ENCODE results near the gene C20orf204.

C20orf204 gene

GRCh38 chr20:64070244-64070993 lies 34.4 kb downstream of the C20orf204 start:
- no peak for DNase-seq

GRCh38 chr20:64071341-64072332 lies 35.7 kb downstream of the C20orf204 start:
- DNase-seq, result no peak

DNA sequence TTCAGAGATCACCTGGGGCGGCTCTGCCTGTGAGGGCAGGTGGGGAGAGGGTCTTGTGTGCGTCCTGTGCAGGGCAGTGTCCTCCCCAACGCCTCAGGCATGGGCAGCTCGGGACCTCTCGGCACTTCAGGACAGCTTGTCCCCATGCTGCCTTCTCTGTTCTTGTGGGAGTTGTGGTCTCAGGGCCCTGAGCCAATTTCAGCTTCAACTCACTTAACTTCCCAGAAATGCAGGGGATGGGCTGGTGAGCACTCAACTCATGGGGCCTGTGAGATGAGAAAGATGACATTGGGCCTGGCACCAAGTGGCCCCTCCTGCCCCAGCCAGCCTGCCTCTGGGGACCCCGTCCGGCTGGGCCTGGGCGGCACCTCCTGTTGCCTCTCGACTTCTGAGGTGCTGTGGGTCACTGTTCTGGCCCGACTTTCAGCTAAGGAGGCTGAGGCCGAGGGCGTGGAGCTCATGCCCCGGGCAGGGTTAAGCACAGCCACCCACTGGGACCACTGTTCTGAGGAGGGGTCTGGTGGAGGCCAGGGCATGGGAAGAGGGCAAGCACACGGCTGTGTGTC lies 36.6 kb downstream of the C20orf204 start:
- no peak for DNase-seq

DNA sequence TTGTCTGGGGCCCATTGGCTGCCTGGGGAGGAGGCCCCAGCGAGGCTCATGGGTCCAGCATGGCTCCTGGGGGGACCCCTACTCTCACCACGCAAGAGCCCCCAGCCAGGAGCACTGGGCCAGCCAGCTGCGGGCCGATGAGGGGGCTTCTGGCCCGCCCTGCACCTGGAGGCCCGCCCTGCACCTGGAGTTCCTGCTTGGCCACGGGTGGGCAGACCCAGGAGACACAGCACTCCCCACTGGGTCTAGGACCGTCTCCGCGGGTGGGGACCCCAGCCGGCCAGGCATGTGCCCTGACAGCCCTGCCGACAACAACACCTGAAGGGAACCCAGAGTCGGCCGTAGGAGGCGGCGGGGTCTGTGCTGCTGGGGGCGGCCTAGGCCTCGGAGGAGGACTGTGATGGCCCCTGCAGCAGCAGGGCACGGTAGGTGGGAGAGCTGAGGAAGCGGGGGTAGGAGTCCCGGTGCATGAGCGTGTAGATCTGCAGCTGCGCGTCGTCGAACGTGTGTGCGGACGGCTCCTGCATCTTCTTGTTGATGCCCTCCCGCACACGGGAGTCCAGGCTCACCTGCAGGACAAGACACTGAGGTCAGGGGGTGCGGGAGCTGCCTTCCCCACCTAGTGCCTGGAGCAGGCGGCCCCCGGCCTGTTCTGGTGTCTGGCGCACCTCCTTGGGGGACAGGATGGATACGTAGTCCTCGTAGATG lies 37.6 kb downstream of the C20orf204 start:
- DNase-seq, result no peak

GRCh38 chr20:64074184-64074789 lies 38.3 kb downstream of the C20orf204 start:
- DNase-seq, result no peak

GRCh38 chr20:64074963-64075362 lies 39.0 kb downstream of the C20orf204 start:
- no peak for DNase-seq

GRCh38 chr20:64075556-64075955 lies 39.6 kb downstream of the C20orf204 start:
- DNase-seq, result no peak

GRCh38 chr20:64076061-64076997 lies 40.3 kb downstream of the C20orf204 start:
- DNase-seq, result no peak

DNA sequence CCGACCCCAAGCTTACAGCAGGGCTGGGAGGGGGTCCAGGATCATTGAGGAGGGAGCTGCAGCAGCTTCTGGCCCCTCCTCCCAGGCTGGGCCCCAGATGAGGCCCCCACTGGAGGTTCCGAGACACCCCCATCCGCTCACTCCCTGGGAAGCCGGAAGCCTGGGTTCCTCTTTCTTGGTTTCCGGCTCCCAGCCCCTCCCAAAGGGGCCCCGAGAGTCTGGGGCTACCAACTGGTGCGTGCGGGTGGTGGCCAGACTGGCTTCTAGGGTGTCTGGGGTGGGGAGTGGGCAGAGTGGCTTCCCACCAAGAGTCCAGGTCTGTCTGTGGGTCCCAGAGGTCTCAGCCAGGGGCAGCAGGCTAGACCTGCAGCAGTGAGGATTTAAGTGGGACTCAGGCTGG lies 41.1 kb downstream of the C20orf204 start:
- peak in 5 of 56 donors; percentile 7 to 35 (median 23) for DNase-seq

DNA sequence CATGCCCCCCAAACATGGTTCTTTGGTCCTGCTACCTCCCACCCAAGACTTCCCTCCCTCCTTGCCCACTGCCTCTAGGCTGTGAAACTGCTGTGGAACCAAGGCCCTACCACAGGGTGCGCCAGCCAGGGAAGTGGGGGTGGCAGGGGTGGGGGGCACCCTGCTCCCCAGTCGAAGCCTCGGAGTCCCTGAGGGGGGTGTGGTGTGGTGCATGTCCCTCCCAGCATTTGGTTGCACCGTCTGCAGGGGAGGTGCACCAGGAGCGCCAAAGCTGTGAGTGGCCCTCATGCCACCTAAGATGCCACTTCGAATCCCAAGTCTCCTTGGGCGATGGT lies 41.5 kb downstream of the C20orf204 start:
- no peak for DNase-seq

GRCh38 chr20:64077876-64078551 lies 42.0 kb downstream of the C20orf204 start:
- peak in 1 of 56 donors; percentile 5 for DNase-seq

- no peak for DNase-seq
Observed at GRCh38 chr20:64078934-64079272, 42.9 kb downstream of the C20orf204 start.

- peak in 33 of 56 donors; percentile 26 to 78 (median 60) for DNase-seq
Observed at GRCh38 chr20:64079273-64080012, 43.5 kb downstream of the C20orf204 start, which contains the start of gene RGS19. Gene RGS19 (minus strand): TSS chr20:64079518. CDS start chr20:64076886, 2,632 bp downstream.

DNA sequence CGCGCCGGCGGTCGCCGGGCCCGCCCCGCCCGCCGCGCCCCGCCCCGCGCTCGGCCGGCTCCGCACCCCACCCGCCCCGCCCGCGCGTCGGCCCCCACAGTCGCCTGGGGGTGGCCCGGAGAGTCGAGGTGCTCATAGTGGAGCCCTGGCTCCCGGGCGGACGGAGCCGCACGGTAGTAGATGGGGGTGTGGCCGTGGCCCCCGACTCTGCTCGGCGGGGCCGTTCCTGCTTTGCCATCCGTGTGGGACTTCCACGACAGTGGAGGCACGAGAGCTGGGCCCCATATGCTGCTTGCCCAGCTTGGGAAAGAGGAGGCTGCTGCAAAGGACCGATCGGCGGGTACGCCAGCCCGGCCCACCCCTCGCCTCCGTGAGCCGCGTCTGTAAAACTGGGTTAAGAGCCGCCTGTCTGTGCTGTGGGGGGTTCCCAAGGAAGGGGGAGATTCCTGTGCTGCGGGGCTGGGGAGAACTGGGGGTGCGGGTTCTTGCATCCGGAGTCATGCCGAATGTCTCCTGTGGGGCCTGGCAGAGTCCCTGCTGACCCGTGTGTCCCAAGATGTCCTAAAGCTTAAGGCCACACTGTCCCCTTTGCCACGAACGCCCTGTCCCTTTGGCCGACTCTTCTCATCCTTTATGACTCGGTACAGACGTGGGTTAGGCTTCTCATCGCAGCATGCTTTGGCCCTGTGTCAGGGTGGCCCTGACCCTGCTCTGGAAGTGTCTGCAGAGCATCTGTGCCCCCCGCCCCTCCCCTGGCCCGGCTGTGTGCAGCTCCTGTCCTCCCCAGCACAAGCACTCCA lies 44.2 kb downstream of the C20orf204 start, which contains the start of gene OPRL1:
Gene OPRL1, plus strand, starts transcription at position 70 of the 800 bp plus-strand sequence. CDS start 12,639 bp downstream, outside the sequence.
- peak in 3 of 56 donors; percentile 38 to 64 (median 56) for DNase-seq

- no peak for DNase-seq
Observed at GRCh38 chr20:64080813-64081623, 45.0 kb downstream of the C20orf204 start.

DNA sequence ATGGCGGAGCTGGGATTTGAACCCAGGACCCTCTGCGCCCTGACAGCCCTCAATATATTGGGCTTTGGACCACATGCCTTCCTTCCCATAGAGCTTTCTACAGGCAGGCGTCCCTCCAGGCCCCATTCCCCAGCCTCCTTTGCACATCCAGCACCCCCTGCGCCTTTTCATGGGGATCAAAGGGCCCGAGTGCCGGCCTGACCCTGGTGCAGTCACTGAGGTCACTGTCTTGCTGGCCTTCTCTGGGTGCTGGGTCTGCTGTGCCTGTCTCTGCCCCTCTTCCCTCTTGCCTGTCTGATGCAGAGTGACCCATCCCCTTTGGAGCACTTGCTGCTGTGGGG lies 45.6 kb downstream of the C20orf204 start:
- no peak for DNase-seq

Measured in amygdala (tissue), 56 donors.